Endothelial cell of umbilical vein (primary cell): Measurements from ENCODE around the gene TNFRSF8.

ENCODE experiments used
- CTCF ChIP-seq, 2 donors: IDR thresholded peaks; 1 replicate in 1 of 2; 2 replicates in 1 of 2; pipeline ENCODE4 v1.5.1; 2011; ENCODE audit warnings: low read length in 2 of 2, mild to moderate bottlenecking in 2 of 2, moderate library complexity in 2 of 2, control low read depth in 1 of 2, inconsistent platforms in 1 of 2, low read depth in 1 of 2; ENCODE audit not compliant: insufficient read depth in 1 of 2; ENCODE audit errors: extremely low read depth in 1 of 2
- EZH2 ChIP-seq: IDR thresholded peaks from 2 replicates; pipeline ENCODE4 v1.6.1; 2012; ENCODE audit warnings: borderline replicate concordance, low read depth, mild to moderate bottlenecking, moderate library complexity, low read length, inconsistent platforms; ENCODE audit not compliant: severe bottlenecking
- MAX ChIP-seq: IDR thresholded peaks from 2 replicates; pipeline ENCODE4 v1.6.1; 2011; ENCODE audit not compliant: insufficient read depth, insufficient read length
- POLR2AphosphoS5 ChIP-seq: IDR thresholded peaks from 2 replicates; pipeline ENCODE4 v1.6.1; 2012; ENCODE audit warnings: low read depth, mild to moderate bottlenecking, control low read depth, low read length, moderate library complexity; ENCODE audit not compliant: insufficient read depth

GRCh38 chr1:12055259-12055658 lies 7.8 kb upstream of the TNFRSF8 start:
- TF ChIP-seq CTCF (IDR thresholded peaks at IDR 0.05; ENCODE audit: extremely low read depth in 1 of 2, insufficient read depth in 1 of 2, low read depth in 1 of 2, low read length in 2 of 2) (no peak), EZH2 (no peak), MAX (no peak), POLR2AphosphoS5 (no peak)
